Astrocyte of the spinal cord (primary cell): ENCODE data around the gene FCRL6.

Experiments
- DNase-seq: peaks from one replicate; pipeline ENCODE4 v3.0.0; 2011; ENCODE audit warnings: low read depth, low spot score
- H3K4me3 ChIP-seq: 2 replicates; pipeline ENCODE4 v1.5.1; 2011; ENCODE audit warnings: low read depth, mild to moderate bottlenecking, low read length, moderate library complexity
- CTCF ChIP-seq: IDR thresholded peaks from 2 replicates; pipeline ENCODE4 v1.5.1; 2012; ENCODE audit warnings: low read depth, mild to moderate bottlenecking, low read length, inconsistent platforms
- in situ Hi-C: cut with HindIII; loops from 2 replicates; pipeline ENCODE4 v1.10.0; 2017; ENCODE audit warnings: low sequenced_read_pairs

Gene FCRL6

GRCh38 chr1:159862557-159862956 lies 60.4 kb downstream of the FCRL6 start, which contains the start of gene VSIG8:
TSS of gene VSIG8 (minus strand) at chr1:159862657. CDS start at chr1:159862521, 136 bp downstream.
- no peak for DNase-seq
- no peak for TF ChIP-seq CTCF
- in situ Hi-C loops = no loop called here
- H3K4me3 ChIP-seq = no peak within 1 kb of the TSS

- no peak for DNase-seq
- no peak overlapping the region for H3K4me3 ChIP-seq
- in situ Hi-C loops = no loop called here
- no peak for TF ChIP-seq CTCF
Observed at GRCh38 chr1:159864262-159864661, 62.1 kb downstream of the FCRL6 start.
